HepG2 (cell line): ENCODE results near the gene SLC38A3. TPM values are rescaled to one million over a fixed set of nuclear protein-coding genes. Genes with fewer than 3 reads are reported as not detected.
A peak's percentile ranks its signal among the peaks of the same experiment; 100 is the strongest.

ENCODE experiments used
- BCLAF1 ChIP-seq: fragments of 450-650 bp; IDR thresholded peaks from 2 replicates; pipeline ENCODE4 v1.6.1; 2017; ENCODE audit warnings: mild to moderate bottlenecking
- CAMTA2 ChIP-seq: sonication (generic); formaldehyde crosslinking; IDR thresholded peaks from 2 replicates; pipeline ENCODE4 v1.4.0; 2020; ENCODE audit warnings: mild to moderate bottlenecking, missing genetic modification reagents, borderline replicate concordance
- DNMT1 ChIP-seq: sonication (generic); formaldehyde crosslinking; IDR thresholded peaks from 2 replicates; pipeline ENCODE4 v1.5.1; 2020; ENCODE audit warnings: mild to moderate bottlenecking, missing genetic modification reagents
- HNRNPL ChIP-seq: fragments of 200-400 bp; formaldehyde crosslinking; IDR thresholded peaks from 2 replicates; pipeline ENCODE4 v1.6.1; 2017; ENCODE audit warnings: mild to moderate bottlenecking, low read depth, low read length
- NFE2L2 ChIP-seq: fragments of 150-350 bp; IDR thresholded peaks from 2 replicates; pipeline ENCODE4 v1.6.1; 2014; ENCODE audit warnings: low read length
- RFXAP ChIP-seq: sonication (generic); formaldehyde crosslinking; IDR thresholded peaks from 2 replicates; pipeline ENCODE4 v1.4.0; 2020; ENCODE audit warnings: missing genetic modification reagents, borderline replicate concordance
- STAG1 ChIP-seq: sonication (generic); formaldehyde crosslinking; IDR thresholded peaks from 2 replicates; pipeline ENCODE4 v1.4.0; 2020; ENCODE audit warnings: missing genetic modification reagents
- ZBTB33 ChIP-seq: sonication (generic); formaldehyde crosslinking; IDR thresholded peaks from 2 replicates; pipeline ENCODE4 v1.4.0; 2020; ENCODE audit warnings: missing genetic modification reagents
- ZNF251 ChIP-seq: sonication (generic); formaldehyde crosslinking; IDR thresholded peaks from 2 replicates; pipeline ENCODE4 v1.9.0; 2021; ENCODE audit warnings: mild to moderate bottlenecking, missing genetic modification reagents
- ZNF431 ChIP-seq: sonication (generic); formaldehyde crosslinking; IDR thresholded peaks from 2 replicates; pipeline ENCODE4 v1.9.0; 2022; ENCODE audit warnings: missing genetic modification reagents, low read depth, mild to moderate bottlenecking, borderline replicate concordance
- ZNF484 ChIP-seq: sonication (generic); formaldehyde crosslinking; IDR thresholded peaks from 2 replicates; pipeline ENCODE4 v1.5.1; 2020; ENCODE audit warnings: mild to moderate bottlenecking, low read depth, missing genetic modification reagents, borderline replicate concordance
- ZNF605 ChIP-seq: sonication (generic); formaldehyde crosslinking; IDR thresholded peaks from 2 replicates; pipeline ENCODE4 v1.8.0; 2022; ENCODE audit warnings: mild to moderate bottlenecking, missing genetic modification reagents
- ZNF773 ChIP-seq: sonication (generic); formaldehyde crosslinking; IDR thresholded peaks from 2 replicates; pipeline ENCODE4 v1.4.0; 2020; ENCODE audit warnings: missing genetic modification reagents, borderline replicate concordance
- ZNF782 ChIP-seq: sonication (generic); formaldehyde crosslinking; IDR thresholded peaks from 2 replicates; pipeline ENCODE4 v1.4.0; 2020; ENCODE audit warnings: missing genetic modification reagents, mild to moderate bottlenecking, borderline replicate concordance
- ZNF841 ChIP-seq: sonication (generic); formaldehyde crosslinking; IDR thresholded peaks from 2 replicates; pipeline ENCODE4 v1.8.1; 2023; ENCODE audit warnings: missing genetic modification reagents, borderline replicate concordance
- ZSCAN22 ChIP-seq: sonication (generic); formaldehyde crosslinking; IDR thresholded peaks from 2 replicates; pipeline ENCODE4 v1.4.0; 2020; ENCODE audit warnings: mild to moderate bottlenecking, missing genetic modification reagents
- polyA plus RNA-seq, 8 experiments: library from polyadenylated mRNA; depleted of rRNA in 3 of 8; stranded (reverse) in 7 of 8; unstranded in 1 of 8; fragments of >200 nt; fragmentation: Illumina TruSeq in 4 of 8; extraction: Trizol in 4 of 8; gene quantifications; 2 replicates each; pipeline versions ENCODE4 v1.2.1 to v1.2.3, GENCODE V29; 2011 to 2016; ENCODE audit warnings: low read depth in 4 of 8, missing spikeins in 1 of 8, mixed read lengths in 1 of 8; ENCODE audit not compliant: insufficient read depth in 1 of 8
- total RNA-seq, 5 experiments: library from RNA; depleted of rRNA; stranded (reverse); fragments of >200 nt; fragmentation: Illumina TruSeq; extraction: Trizol; gene quantifications; 2 replicates each; pipeline ENCODE4 v1.2.3, GENCODE V29; 2016; ENCODE audit warnings: low read depth in 1 of 5
- TF ChIP-seq, protein P1 (sequence below): sonication (generic); formaldehyde crosslinking; IDR thresholded peaks from 2 replicates; pipeline ENCODE4 v1.4.0; 2020; ENCODE audit warnings: missing genetic modification reagents
- TF ChIP-seq, protein P2 (sequence below): IDR thresholded peaks from 2 replicates; pipeline ENCODE4 v1.6.1; 2016
- TF ChIP-seq, protein P3 (sequence below): sonication (generic); formaldehyde crosslinking; IDR thresholded peaks from 2 replicates; pipeline ENCODE4 v1.5.0; 2020; ENCODE audit warnings: mild to moderate bottlenecking, missing genetic modification reagents, moderate library complexity

SLC38A3 gene
- total and polyA plus RNA-seq, 2 of the 13 experiments (the other 11 are each of a cell fraction or from before 2014, with no cell fraction given), result 29.8 to 164 TPM

- TF ChIP-seq, protein P1, sequence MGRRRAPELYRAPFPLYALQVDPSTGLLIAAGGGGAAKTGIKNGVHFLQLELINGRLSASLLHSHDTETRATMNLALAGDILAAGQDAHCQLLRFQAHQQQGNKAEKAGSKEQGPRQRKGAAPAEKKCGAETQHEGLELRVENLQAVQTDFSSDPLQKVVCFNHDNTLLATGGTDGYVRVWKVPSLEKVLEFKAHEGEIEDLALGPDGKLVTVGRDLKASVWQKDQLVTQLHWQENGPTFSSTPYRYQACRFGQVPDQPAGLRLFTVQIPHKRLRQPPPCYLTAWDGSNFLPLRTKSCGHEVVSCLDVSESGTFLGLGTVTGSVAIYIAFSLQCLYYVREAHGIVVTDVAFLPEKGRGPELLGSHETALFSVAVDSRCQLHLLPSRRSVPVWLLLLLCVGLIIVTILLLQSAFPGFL (CRISPR knock-in tag), result no peak
- TF ChIP-seq STAG1 (peak; percentile 55), ZNF782 (CRISPR knock-in tag) (no peak), ZNF605 (no peak), ZNF484 (CRISPR knock-in tag) (no peak), ZNF251 (CRISPR knock-in tag) (no peak), CAMTA2 (no peak), ZNF773 (CRISPR knock-in tag) (no peak), BCLAF1 (no peak), NFE2L2 (no peak), DNMT1 (CRISPR knock-in tag) (no peak), ZBTB33 (CRISPR knock-in tag) (peak; percentile 68), ZNF431 (CRISPR knock-in tag) (no peak), ZSCAN22 (CRISPR knock-in tag) (no peak), ZNF841 (CRISPR knock-in tag) (no peak), RFXAP (CRISPR knock-in tag) (no peak), HNRNPL (peak; percentile 34; the same call in 1 of the 2 replicates)
- TF ChIP-seq, protein P2, sequence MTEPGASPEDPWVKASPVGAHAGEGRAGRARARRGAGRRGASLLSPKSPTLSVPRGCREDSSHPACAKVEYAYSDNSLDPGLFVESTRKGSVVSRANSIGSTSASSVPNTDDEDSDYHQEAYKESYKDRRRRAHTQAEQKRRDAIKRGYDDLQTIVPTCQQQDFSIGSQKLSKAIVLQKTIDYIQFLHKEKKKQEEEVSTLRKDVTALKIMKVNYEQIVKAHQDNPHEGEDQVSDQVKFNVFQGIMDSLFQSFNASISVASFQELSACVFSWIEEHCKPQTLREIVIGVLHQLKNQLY (CRISPR knock-in tag), result no peak
- TF ChIP-seq, protein P3, sequence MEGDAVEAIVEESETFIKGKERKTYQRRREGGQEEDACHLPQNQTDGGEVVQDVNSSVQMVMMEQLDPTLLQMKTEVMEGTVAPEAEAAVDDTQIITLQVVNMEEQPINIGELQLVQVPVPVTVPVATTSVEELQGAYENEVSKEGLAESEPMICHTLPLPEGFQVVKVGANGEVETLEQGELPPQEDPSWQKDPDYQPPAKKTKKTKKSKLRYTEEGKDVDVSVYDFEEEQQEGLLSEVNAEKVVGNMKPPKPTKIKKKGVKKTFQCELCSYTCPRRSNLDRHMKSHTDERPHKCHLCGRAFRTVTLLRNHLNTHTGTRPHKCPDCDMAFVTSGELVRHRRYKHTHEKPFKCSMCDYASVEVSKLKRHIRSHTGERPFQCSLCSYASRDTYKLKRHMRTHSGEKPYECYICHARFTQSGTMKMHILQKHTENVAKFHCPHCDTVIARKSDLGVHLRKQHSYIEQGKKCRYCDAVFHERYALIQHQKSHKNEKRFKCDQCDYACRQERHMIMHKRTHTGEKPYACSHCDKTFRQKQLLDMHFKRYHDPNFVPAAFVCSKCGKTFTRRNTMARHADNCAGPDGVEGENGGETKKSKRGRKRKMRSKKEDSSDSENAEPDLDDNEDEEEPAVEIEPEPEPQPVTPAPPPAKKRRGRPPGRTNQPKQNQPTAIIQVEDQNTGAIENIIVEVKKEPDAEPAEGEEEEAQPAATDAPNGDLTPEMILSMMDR (CRISPR knock-in tag), result peak; percentile 48
Measured at GRCh38 chr3:50174947-50175524, 30.0 kb upstream of the SLC38A3 start (continued).
